Hematopoietic multipotent progenitor cell treated with erythropoietin and hydrocortisone succinate and interleukin-3 and kit ligand, for 15 days (in vitro differentiated cells): ENCODE results near the gene HOXC12.
A peak's percentile ranks its signal among the peaks of the same experiment; 100 is the strongest.

Experiments
- DNase-seq: peaks from one replicate; pipeline ENCODE4 v3.0.0-alpha.2; 2015; ENCODE audit warnings: low spot score

Gene HOXC12

DNA sequence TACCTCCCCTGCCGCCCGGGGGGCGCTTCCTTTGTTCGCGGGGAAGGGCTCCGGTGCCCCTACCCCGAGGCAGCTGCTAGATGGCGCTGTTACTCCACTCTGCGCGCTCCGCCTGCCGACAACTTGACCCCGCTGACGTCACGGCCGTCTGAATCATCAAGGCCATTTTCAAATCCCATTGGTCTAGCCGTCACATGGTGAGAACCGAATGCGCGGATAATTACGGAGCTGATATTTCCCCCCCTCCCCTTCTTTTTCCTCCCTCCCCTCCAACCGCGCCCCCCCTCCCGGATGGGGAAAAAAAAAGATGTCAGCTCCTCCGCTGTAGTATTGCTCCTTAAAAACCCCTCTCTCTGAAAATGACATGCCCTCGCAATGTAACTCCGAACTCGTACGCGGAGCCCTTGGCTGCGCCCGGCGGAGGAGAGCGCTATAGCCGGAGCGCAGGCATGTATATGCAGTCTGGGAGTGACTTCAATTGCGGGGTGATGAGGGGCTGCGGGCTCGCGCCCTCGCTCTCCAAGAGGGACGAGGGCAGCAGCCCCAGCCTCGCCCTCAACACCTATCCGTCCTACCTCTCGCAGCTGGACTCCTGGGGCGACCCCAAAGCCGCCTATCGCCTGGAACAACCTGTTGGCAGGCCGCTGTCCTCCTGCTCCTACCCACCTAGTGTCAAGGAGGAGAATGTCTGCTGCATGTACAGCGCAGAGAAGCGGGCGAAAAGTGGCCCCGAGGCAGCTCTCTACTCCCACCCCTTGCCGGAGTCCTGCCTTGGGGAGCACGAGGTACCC lies 30.4 kb downstream of the HOXC12 start, which contains the start of gene HOXC10:
Gene HOXC10, plus strand, starts transcription at position 246 of the 791 bp plus-strand sequence. Its CDS starts 114 bp downstream, at position 360.
- DNase-seq, result peak; percentile 59

DNA sequence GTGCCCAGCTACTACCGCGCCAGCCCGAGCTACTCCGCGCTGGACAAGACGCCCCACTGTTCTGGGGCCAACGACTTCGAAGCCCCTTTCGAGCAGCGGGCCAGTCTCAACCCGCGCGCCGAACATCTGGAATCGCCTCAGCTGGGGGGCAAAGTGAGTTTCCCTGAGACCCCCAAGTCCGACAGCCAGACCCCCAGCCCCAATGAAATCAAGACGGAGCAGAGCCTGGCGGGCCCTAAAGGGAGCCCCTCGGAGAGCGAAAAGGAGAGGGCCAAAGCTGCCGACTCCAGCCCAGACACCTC lies 30.9 kb downstream of the HOXC12 start:
- no peak for DNase-seq

DNA sequence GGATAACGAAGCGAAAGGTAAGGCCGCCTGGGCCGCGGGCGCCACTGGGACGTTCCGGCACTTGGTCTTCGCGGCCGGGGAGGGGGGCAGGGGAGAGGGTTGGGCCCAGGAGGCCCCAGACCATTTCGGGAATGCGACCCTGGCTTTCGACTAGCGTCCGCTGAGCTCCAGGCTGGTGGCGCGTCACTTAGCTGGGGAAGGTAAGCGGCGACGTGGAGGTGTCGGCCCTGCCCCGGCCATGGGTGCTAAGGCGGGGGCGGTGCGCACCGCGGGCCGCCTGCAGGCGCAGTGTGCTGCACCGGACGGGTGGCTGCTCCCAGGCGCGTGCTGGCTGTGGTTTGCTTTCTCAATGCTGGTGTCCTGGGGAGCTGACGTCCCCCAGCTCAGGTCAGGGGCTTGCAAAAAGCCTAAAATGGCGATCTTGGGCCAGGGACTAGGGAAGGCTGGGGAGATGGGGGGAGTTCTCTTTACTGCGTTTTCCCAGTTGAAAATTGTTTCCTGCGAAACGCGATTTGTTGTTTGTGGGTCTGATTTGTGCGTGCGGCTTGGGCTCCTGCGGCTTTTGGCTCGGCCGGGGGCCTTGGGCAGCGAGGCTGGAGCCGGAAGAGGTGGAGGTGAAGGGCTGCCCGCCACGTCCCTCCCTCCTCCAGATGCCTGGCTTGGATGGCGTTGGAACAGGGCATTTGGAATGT lies 31.4 kb downstream of the HOXC12 start:
- no peak for DNase-seq

DNA sequence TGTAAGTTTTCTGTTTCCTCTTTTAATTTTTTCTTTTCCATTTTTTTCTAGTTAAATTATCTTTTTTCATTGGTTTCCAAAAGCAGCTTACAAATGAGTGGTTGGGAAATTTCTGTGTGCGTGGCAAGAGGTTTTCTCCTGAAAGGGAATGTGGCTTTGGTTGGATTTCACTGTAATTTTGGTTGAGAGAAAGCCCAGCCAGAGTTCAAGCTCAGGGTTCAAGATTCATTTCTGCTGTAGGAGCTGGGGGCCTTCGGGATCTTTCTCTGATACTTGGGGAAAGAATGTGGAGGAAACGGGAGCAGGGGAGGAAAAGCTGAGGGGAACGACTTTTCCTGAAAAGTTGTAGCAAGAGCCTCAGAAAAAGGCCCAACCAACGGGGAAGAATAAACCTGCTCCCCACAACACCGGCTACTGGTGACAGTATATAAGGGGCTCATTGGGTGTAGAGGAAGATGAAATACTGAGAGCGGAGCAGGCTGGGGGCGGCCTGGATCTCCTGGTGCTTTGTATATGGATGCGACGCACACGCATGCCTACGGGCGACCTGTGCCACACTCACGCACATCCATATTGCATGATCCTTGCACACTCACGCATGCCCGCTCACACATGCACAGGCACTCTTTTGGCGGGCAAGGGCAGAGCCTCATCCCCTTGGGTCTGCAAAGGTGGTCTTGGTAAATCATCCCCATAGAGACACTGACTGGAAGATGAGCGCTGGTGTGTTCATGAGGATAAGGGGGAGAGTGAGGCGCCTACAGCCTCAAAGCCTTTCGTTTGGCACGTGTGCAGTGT lies 32.2 kb downstream of the HOXC12 start:
- no peak for DNase-seq

DNA sequence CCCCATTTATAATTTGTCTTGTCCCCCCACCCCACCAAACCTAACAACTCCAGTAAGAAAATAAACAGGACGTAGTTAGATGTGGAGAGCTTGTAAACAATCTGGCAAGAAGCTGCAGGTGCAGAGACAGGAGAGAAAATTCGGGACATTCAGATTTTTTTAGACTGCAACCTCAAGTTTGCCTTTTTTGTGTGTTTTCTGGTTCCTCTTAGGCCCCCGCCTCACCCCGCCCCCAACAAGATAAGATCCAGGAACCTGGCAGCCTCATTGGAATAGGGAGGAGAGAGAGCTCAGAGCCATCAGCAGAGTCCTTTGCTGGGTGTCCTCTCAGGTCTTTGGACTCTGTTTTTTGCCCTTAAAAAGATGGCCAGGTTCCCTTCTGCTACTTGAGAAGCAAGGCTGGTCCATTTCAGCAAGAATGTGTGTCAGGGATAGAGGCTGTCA lies 33.1 kb downstream of the HOXC12 start:
- no peak for DNase-seq

DNA sequence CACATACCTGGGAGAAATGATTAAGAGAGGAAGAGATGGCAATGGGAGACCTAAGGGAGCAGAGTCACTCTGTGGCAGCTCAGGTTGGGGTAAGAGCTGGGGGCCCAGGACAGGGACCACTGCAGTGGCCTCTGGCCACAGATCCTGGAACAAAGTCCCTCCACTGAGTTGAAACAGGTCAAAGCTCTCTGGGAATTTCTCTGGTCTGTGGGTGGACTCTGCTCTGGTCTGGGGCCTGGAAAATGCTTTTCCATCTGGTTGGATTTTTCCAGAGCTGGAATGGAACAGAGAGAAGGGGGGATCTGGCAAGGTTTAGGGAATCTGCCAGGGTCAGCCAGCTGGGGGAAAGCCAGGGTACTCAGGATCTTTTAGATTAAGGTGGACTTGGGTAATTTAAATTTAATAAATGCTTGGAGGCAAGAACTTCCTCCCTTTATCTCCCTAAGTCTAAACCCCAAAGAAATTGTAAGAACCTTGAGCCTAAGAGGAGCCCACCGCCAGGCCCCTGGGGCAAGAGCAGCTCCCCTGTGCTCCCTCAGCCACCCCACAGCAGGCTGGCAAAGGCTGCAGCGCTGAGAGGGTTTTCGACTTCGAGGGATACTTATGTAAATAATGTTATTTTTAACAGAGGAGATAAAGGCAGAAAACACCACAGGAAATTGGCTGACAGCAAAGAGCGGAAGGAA lies 34.0 kb downstream of the HOXC12 start:
- DNase-seq, result no peak

DNA sequence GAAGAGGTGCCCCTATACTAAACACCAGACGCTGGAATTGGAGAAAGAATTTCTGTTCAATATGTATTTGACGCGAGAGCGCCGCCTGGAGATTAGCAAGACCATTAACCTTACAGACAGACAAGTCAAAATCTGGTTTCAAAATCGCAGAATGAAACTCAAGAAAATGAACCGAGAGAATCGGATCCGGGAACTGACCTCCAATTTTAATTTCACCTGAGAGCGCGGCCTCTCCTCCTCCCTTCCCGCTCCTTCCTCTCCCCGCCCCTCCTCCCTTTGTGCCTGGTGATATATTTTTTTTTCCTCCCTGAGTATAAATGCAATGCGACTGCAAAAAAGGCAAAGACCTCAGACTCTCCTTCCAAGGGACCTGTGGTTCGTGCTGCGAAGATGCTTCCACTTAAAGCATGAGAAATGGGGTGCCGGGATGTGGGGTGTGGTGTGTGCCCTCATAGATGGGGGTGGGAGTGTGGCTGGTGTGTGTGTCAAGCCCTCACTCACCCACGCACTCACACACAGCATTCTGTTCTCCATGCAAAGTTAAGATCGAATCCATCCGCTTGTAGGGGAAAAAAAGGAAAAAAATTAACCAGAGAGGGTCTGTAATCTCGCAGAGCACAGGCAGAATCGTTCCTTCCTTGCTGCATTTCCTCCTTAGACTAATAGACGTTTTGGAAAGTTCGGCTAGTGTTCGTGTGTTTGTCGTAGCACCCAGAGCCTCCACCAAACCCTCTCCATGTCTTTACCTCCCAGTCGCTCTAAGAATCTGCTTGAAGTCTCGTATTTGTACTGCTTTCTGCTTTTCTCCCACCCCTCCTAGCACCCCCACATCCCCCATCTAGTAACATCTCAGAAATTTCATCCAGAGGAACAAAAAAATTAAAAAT lies 34.8 kb downstream of the HOXC12 start:
- no peak for DNase-seq

DNA sequence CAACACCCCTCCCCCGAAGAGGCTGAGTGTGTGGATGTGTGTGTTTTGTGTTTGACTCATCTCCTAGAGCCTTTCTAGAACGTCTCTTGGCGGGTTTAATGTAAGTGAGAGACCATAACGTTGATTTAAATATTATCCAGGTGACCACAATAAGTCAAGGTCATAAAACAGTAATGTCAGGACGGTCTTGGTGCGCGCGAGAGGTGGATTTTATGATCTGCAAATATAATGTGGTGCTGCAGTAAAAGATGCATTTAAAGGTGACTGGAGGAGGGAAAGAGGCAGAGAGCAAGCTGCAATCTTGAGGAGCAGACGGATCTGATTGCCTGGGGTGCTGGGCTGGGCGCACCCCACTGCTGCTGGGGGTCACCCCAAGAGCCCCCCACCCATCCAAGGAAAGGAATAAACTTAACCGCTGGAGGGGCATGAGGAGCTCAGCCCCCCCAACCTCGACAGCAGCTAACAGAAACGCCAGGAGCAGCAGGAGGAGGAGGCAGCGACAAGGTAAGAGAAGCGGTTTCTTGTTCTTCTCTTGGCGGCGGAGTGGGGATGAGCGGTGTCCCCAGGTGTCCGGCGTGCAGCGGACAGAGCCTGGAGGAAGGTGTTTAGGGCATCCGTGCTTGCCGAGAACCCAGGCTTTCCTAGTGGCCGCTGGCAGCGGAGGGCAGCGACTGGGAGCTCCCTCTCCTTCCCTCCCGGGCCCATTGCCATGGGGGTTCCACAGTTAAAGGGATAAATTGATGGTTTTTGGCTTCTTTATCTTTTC lies 35.8 kb downstream of the HOXC12 start:
- no peak for DNase-seq

DNA sequence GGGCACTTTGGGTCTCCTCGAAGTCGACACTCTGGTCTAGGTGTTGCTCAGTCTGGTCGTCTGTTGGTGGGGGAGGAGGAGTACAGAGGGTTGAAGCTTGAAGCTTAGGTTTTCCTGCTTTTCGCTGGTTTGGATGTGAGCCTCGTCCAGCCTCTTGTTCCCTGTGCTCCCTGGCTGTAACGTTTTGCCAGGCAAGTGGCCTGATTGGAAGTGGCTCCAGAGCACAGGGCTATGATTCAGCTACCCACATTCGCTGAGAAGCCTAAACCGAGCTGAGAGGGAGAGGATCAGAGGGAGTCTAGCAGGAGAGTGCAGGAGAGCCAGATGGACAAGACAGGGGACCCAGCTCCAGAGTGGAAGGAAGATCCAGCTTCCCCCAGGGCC lies 36.4 kb downstream of the HOXC12 start:
- no peak for DNase-seq

DNA sequence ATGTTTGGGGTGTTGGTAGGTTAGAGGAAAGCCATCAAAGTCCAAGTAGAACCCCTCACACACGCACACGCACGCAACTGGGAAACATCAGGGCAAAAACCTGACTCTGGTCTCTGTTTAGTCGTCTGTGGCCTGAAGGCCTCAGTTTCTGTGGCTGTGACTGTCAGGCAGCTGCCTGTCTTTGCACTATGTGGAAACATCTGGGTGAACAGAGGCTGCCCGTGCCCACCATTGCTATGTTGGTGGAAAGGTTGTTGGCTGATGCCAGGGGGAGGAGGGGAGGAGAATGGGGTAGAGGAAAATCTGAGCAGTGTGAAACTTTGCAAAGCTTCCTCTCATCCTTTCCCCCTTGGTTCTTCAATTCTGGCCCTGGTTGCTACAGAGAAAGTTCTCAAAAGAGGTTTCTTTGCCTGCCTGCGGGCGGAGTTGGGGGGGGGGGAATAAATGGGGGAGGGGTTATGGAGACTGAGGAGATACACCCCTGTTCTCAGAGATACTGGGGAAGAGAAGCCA lies 37.7 kb downstream of the HOXC12 start:
- DNase-seq, result no peak

DNA sequence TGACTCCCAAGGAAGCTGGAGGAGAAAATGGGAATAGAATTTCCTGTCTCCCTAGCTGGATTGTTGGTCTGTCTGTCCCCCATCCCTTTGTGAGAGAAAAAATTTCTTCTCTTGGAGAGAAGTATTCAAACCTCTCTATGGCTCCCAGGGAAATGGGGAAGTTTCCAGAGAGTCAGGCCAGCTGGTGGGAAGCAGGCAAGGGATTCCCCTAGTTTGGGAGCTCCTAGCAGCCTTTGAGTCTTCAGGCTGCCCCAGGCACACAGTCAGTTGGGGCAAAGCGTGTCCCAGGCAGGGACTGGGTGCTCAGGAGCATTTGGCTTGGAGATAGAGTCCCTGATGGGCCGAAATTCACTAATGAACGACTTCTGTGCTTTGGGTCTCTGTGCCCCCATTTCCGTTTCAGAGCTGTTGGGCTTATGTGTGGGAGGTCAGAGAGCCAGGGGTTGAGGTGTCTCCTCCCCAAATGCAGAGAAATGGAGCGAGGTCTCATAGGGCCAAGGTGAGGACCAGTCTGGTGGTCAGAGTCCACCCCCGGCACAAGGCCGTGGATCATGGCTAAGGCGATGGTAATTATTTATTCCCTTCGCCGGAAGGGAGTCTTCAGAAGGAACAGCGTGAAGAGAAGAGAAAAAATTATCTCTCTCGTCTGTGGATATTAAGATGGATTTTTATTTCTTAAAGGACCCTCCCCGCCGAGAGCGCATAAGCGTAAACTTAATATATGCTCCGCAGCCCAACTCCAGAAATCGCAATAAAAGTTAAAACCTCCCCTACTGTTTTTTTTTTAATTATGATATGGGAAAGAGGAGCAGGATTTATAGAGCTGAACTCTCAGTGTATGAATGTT lies 38.7 kb downstream of the HOXC12 start:
- DNase-seq, result no peak

DNA sequence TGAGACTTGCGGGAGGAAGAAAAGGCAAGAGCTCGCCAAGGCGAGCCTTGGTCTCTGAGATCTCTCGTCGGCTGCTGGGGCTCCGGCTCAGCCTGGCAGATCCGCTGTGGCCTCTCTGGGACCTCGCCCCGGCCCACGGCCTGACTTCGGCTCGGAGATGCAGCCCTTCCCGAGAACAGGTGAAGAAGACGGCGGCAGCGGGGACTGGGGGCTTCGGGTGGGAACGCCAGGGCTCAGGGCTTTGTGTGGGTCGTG lies 39.2 kb downstream of the HOXC12 start:
- no peak for DNase-seq

DNA sequence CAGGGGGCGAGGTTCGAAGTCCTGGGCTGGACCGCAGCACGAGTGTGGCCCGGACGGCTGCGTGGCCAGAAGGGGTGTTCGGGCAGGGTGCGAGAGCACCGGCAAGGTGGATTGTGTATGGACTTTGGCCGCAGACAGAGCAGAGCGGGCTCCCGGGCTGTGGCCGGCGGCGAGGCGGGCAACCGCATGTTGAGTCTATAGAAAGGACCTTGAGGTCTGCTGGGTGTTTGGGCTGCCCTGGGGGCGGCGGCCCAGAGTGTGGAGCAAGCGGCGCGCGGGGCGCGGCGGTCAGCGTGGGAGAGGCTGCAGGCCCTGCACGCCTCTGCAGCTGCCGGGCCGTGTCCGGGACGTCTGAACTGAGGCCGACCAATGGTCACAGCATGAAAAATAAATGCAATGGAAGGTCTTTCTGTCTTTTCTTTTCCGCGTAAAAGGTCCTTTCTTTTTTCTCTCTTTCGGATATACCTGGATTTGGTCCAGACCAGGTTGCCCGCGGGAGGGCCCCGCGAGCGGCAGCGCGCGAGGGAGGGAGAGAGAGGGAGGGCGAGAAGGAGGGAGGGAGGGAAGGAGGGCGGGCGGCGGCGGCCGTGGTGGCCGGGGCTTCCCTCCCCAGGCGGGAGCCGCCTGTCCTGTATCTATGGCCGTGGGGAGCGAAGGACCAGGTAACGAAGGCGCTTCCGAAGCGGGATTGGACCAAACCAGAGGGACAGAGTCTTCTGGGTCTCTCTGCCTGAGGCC lies 39.7 kb downstream of the HOXC12 start:
- no peak for DNase-seq

DNA sequence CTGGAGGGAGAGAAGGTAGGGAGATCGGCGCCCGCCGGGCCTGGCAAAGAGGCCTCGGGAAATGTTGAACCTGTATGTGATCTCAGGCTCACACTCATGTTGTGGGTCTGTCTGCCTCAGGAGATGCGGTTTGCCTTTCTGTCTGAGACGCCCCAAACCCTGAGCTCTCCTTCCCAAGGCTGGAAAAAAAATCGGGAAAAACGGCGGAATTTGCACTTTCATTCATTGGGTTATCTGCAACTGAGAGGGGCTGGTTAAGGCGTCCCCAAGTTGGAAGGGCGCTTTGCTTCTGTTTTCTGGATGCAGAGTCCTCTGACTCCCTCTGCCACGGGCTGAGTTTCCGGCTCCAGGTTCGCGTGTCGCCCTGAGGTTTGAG lies 40.3 kb downstream of the HOXC12 start:
- DNase-seq, result no peak

DNA sequence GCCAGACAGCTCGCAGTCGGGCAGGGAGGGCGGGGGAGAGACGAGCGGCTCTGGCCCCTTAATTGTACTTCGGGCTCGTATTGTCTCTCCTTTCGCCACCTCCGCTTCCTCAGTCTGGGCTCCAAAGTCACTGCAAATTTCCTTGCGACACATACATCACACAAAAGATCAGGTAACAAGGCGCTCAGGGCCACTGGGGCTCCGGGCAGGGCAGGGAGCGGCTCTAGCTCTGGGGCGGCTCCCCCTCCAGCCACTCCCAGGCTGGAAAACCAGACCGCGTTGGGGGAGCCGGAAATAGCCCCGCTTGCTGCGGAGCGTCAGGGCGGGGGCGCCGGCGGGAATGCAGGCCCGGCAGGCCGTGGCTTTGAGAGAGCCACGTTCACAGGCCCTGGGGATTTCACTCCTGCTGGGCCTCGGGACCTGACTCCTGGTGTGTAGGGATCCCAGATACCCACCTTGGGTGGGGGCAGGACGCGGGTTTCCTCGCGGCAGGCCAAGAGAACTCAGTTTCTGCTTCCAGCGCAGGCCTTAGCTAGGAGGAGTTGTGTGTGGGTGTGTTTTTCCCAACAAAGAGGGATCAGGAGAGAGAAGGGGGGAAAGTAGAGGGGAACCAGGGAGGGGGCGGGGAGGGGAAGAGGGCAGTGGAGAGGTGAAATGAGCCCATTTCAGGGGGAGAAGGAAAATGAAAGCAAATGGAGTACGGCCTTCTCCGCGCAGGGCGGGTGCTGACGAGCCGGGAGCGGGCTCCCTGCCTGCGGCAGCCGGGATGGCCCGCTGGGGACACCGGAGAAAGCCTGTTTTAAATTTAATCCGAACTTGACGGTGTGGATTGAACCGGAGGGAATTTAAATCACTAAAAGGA lies 40.9 kb downstream of the HOXC12 start:
- DNase-seq, result no peak

DNA sequence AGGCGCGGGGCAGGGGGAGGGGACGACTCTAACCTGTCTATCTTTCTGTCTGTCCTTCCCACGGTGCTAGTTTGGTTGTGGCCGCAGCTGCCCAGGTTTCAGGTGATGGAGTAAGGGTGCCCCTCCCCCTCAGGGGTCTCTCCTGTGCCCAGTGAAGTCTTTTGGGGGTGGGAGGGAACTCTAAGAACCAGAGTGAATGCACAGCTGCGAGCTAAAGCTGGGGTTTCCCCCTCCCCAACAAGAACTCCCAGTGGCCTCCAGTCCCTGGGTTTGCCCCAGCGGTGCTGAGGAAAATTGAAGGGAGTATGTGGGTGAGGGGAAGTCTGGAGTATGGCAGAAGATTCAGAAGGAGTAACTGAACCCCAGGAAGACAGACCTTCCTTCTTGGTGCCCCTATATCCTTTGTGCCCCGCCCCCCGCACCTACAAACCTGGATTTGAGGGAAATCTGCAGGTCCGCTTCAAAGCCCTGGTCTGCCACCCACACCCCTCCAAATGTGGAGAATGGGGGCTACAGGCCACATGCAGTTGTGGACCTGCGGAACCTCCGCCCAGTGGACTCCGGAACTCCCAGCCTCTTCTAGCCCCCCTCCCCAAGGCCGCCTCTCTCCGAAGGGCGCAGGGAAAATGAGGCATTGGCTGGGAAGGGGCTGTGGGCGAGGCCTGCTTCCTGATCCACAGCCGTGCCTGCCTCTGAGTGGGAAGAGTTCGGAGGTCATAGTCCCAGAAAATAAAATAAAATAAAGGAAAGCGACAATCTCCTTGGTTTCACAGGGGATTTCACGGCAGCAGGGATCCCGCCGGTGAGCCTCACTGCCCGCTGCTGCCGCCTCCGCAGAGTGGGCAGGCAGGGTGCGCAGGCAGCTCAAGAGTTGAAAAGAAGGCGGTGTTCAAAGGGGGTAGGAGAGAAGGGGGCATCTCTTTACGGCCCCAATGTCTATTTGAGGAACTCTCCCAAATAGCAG lies 41.8 kb downstream of the HOXC12 start:
- DNase-seq, result no peak
